SK-N-SH (cell line): ENCODE data around the gene CHST1. TPM values are rescaled to one million over a fixed set of nuclear protein-coding genes. Genes with fewer than 3 reads are reported as not detected.

Experiments used
- CTCF ChIA-PET: fragments of 300-600, 350-600 bp; formaldehyde crosslinking; extraction: SDS; loops from one replicate; lab custom pipeline; 2021; lab: Yijun Ruan, JAX
- POLR2A ChIA-PET: fragments of 350-600 bp; sonication (Branson Sonifier 250); formaldehyde crosslinking; extraction: SDS; loops from one replicate; lab custom pipeline; 2020; ENCODE audit warnings: antibody characterized with exemption, inconsistent platforms; lab: Yijun Ruan, JAX
- DNase-seq: peaks from one replicate; pipeline ENCODE4 v3.0.0; 2012
- H2AFZ ChIP-seq: fragments of 200-600 bp; sonication (generic); 2 replicates; pipeline ENCODE4 v1.8.1; 2016; ENCODE audit warnings: antibody characterized with exemption, mild to moderate bottlenecking, low read depth
- H3F3A ChIP-seq: fragments of 200-600 bp; sonication (generic); replicated peaks from 2 replicates; pipeline ENCODE3; 2016; ENCODE audit warnings: antibody characterized with exemption, mild to moderate bottlenecking; ENCODE audit not compliant: insufficient read depth
- H3K27ac ChIP-seq, 2 experiments: fragments of 200-500 bp in 1 of 2; fragments of 200-600 bp in 1 of 2; sonication (Bioruptor generic) in 1 of 2; sonication (generic), shearing (Covaris generic) in 1 of 2; 2 replicates each; pipeline versions ENCODE4 v1.5.1 to v1.6.1; 2014 to 2016; ENCODE audit warnings: low read depth in 2 of 2, inconsistent platforms in 1 of 2, low read length in 1 of 2, mild to moderate bottlenecking in 1 of 2, mixed read lengths in 1 of 2
- H3K27me3 ChIP-seq: fragments of 200-600 bp; sonication (generic), shearing (Covaris generic); 2 replicates; pipeline ENCODE4 v1.6.1; 2016; ENCODE audit warnings: mixed run types; ENCODE audit not compliant: insufficient read depth
- H3K36me3 ChIP-seq, 2 experiments: fragments of 200-500 bp in 1 of 2; fragments of 200-600 bp in 1 of 2; sonication (Bioruptor generic) in 1 of 2; sonication (generic) in 1 of 2; replicated peaks in 1 of 2; 2 replicates each; pipeline versions ENCODE3 to v1.5.1; 2014 to 2016; ENCODE audit warnings: low read length in 1 of 2, mild to moderate bottlenecking in 1 of 2; ENCODE audit not compliant: insufficient read depth in 2 of 2, control insufficient read depth in 1 of 2
- H3K4me1 ChIP-seq, 2 experiments: fragments of 200-500 bp in 1 of 2; fragments of 200-600 bp in 1 of 2; sonication (Bioruptor generic) in 1 of 2; sonication (generic), shearing (Covaris generic) in 1 of 2; 2 replicates each; pipeline versions ENCODE4 v1.5.1 to v1.6.1; 2014 to 2016; ENCODE audit warnings: low read depth in 1 of 2, low read length in 1 of 2, mixed run types in 1 of 2; ENCODE audit not compliant: insufficient read depth in 2 of 2, control insufficient read depth in 1 of 2
- H3K4me2 ChIP-seq: fragments of 200-600 bp; sonication (generic), shearing (Covaris generic); 2 replicates; pipeline ENCODE4 v1.6.1; 2017; ENCODE audit warnings: mixed run types
- H3K4me3 ChIP-seq, 2 experiments: fragments of 200-500 bp in 1 of 2; fragments of 200-600 bp in 1 of 2; sonication (Bioruptor generic) in 1 of 2; sonication (generic), shearing (Covaris generic) in 1 of 2; 2 replicates each; pipeline versions ENCODE4 v1.5.1 to v1.8.1; 2014 to 2016; ENCODE audit warnings: low read depth in 2 of 2, inconsistent platforms in 1 of 2, low read length in 1 of 2, mild to moderate bottlenecking in 1 of 2, mixed read lengths in 1 of 2, moderate library complexity in 1 of 2
- H3K79me2 ChIP-seq: fragments of 200-600 bp; sonication (generic); 2 replicates; pipeline ENCODE4 v1.8.1; 2017; ENCODE audit warnings: mild to moderate bottlenecking; ENCODE audit not compliant: insufficient read depth
- H3K9ac ChIP-seq: fragments of 200-600 bp; sonication (generic); 2 replicates; pipeline ENCODE4 v1.6.1; 2017; ENCODE audit warnings: mixed run types
- H3K9me2 ChIP-seq: fragments of 200-600 bp; sonication (generic); 2 replicates; pipeline ENCODE4 v1.6.1; 2017; ENCODE audit warnings: mixed run types
- H3K9me3 ChIP-seq: fragments of 200-600 bp; sonication (generic); 2 replicates; pipeline ENCODE4 v1.6.1; 2017; ENCODE audit warnings: mixed run types, mild to moderate bottlenecking, moderate library complexity
- H4K20me1 ChIP-seq: fragments of 200-600 bp; sonication (generic); 2 replicates; pipeline ENCODE4 v1.6.1; 2017; ENCODE audit warnings: mild to moderate bottlenecking, mixed run types; ENCODE audit not compliant: insufficient read depth
- CHD2 ChIP-seq: fragments of 150-350 bp; IDR thresholded peaks from 2 replicates; pipeline ENCODE4 v1.6.1; 2018; ENCODE audit warnings: low read length; ENCODE audit not compliant: partially characterized antibody
- EP300 ChIP-seq, 2 experiments: IDR thresholded peaks; 2 replicates each; pipeline versions ENCODE4 v1.4.0 to v1.6.1; 2012; ENCODE audit warnings: borderline replicate concordance in 1 of 2, low read depth in 1 of 2, low read length in 1 of 2
- FOSL2 ChIP-seq: IDR thresholded peaks from 2 replicates; pipeline ENCODE4 v1.4.0; 2012; ENCODE audit warnings: low read depth, mild to moderate bottlenecking, moderate library complexity, borderline replicate concordance
- FOXJ3 ChIP-seq: sonication (generic); formaldehyde crosslinking; IDR thresholded peaks from 2 replicates; pipeline ENCODE4 v1.5.1; 2020; ENCODE audit warnings: mild to moderate bottlenecking, missing genetic modification reagents
- FOXM1 ChIP-seq: IDR thresholded peaks from 2 replicates; pipeline ENCODE4 v1.4.0; 2012; ENCODE audit warnings: low read depth, mild to moderate bottlenecking
- JUND ChIP-seq: IDR thresholded peaks from 2 replicates; pipeline ENCODE4 v1.4.0; 2012
- MEF2A ChIP-seq: IDR thresholded peaks from 2 replicates; pipeline ENCODE4 v1.4.0; 2012; ENCODE audit warnings: low read depth, borderline replicate concordance
- MXI1 ChIP-seq: IDR thresholded peaks from 2 replicates; pipeline ENCODE4 v1.6.1; 2012; ENCODE audit warnings: mild to moderate bottlenecking, low read depth, low read length, improper control_type of control experiment
- NFIC ChIP-seq: IDR thresholded peaks from 2 replicates; pipeline ENCODE4 v1.4.0; 2012; ENCODE audit warnings: borderline replicate concordance
- NRF1 ChIP-seq: IDR thresholded peaks from 2 replicates; pipeline ENCODE4 v1.6.1; 2012; ENCODE audit warnings: low read depth, mild to moderate bottlenecking, low read length
- PBX3 ChIP-seq: IDR thresholded peaks from 2 replicates; pipeline ENCODE4; 2012
- RCOR1 ChIP-seq: fragments of 150-350 bp; IDR thresholded peaks from 2 replicates; pipeline ENCODE4 v1.6.1; 2017; ENCODE audit warnings: antibody characterized with exemption, low read length
- RXRA ChIP-seq: IDR thresholded peaks from 2 replicates; pipeline ENCODE4 v1.4.0; 2012; ENCODE audit warnings: low read depth, mild to moderate bottlenecking, borderline replicate concordance
- TEAD4 ChIP-seq: IDR thresholded peaks from 2 replicates; pipeline ENCODE4 v1.4.0; 2012; ENCODE audit warnings: mild to moderate bottlenecking, borderline replicate concordance; ENCODE audit not compliant: insufficient read depth
- USF1 ChIP-seq: IDR thresholded peaks from 2 replicates; pipeline ENCODE4 v1.4.0; 2012; ENCODE audit warnings: low read depth, borderline replicate concordance
- USF2 ChIP-seq: fragments of 150-350 bp; IDR thresholded peaks from 2 replicates; pipeline ENCODE4 v1.6.1; 2017; ENCODE audit warnings: antibody characterized with exemption, low read length, low read depth, borderline replicate concordance
- YY1 ChIP-seq: IDR thresholded peaks from 2 replicates; pipeline ENCODE4 v1.4.0; 2012; ENCODE audit warnings: low read depth, mild to moderate bottlenecking
- ZBTB33 ChIP-seq: IDR thresholded peaks from 2 replicates; pipeline ENCODE4 v1.4.0; 2012; ENCODE audit warnings: low read depth, borderline replicate concordance
- WGBS: methylation state at CpG from one replicate; pipeline ENCODE4 v1.1.6; 2017; ENCODE audit warnings: low lambda C conversion rate; 5-methylcytosine and 5-hydroxymethylcytosine counted together
- polyA plus RNA-seq, 3 experiments: library from polyadenylated mRNA; depleted of rRNA; stranded (reverse); fragments of >200 nt; gene quantifications; 2 replicates each; pipeline ENCODE4 v1.2.3, GENCODE V29; 2012

Gene CHST1
- polyA plus RNA-seq, 1 of the 3 experiments (the other 2 are of a cell fraction), result 4.9 TPM

- no peak for TF ChIP-seq ZBTB33
These were observed 4.5 kb upstream of the CHST1 start (continued) for GRCh38 chr11:45669956-45670355.

- Histone ChIP-seq H3K27me3 (peaks cover 8% of the 10 kb centered on the region), H2AFZ (no peak overlapping the region), H3F3A (peaks cover 5% of the 10 kb centered on the region), H3K4me3 (no peak overlapping the region), H3K9me3 (no peaks in the 10 kb centered on the region), H3K9ac (no peak overlapping the region), H3K9me2 (no peaks in the 10 kb centered on the region), H4K20me1 (no peaks in the 10 kb centered on the region), H3K36me3 (no peaks in the 10 kb centered on the region), H3K4me2 (no peak overlapping the region), H3K79me2 (no peaks in the 10 kb centered on the region), H3K4me1 (peaks cover 6 to 11% of the 10 kb centered on the region in 2 experiments; a peak in 3 of 4 replicates), H3K27ac (no peak overlapping the region)
- no peak for DNase-seq
- ChIA-PET POLR2A (no interaction called here), CTCF (interaction anchor here (0.7 to 7.7 kb wide), 5 partner anchors 11 to 298 kb away, joined by 3 to 64 read pairs (median 6); no protein-coding TSS in a partner anchor)
- WGBS, result 80% methylated on average over 3 of the region's 3 CpGs
- no peak for TF ChIP-seq MXI1
- no peak for TF ChIP-seq CHD2
These were observed 3.7 kb upstream of the CHST1 start for GRCh38 chr11:45669146-45669545.

- Histone ChIP-seq H4K20me1 (no peaks in the 10 kb centered on the region), H3K9me3 (no peaks in the 10 kb centered on the region), H3K4me3 (no peak overlapping the region), H3F3A (peaks cover 5% of the 10 kb centered on the region), H2AFZ (no peak overlapping the region), H3K4me2 (no peak overlapping the region), H3K27me3 (peaks cover 8% of the 10 kb centered on the region), H3K36me3 (no peaks in the 10 kb centered on the region), H3K9me2 (no peaks in the 10 kb centered on the region), H3K9ac (no peak overlapping the region), H3K79me2 (no peaks in the 10 kb centered on the region), H3K27ac (no peak overlapping the region), H3K4me1 (peaks cover 16 to 17% of the 10 kb centered on the region in 2 experiments; a peak in 3 of 4 replicates)
- ChIA-PET POLR2A (no interaction called here), CTCF (interaction anchor here (0.9 to 7.7 kb wide), 5 partner anchors 10 to 297 kb away, joined by 3 to 64 read pairs (median 9); no protein-coding TSS in a partner anchor)
- no peak for DNase-seq
- 74% methylated on average over 5 of the region's 5 CpGs for WGBS
- TF ChIP-seq USF1 (no peak), YY1 (no peak), ZBTB33 (no peak), RXRA (no peak), JUND (no peak), USF2 (no peak), PBX3 (no peak), EP300 (IDR thresholded peaks at IDR 0.05; ENCODE audit: borderline replicate concordance in 1 of 2, low read depth in 1 of 2, low read length in 1 of 2) (no peak), FOXJ3 (no peak), RCOR1 (no peak), FOXM1 (no peak), FOSL2 (no peak), NRF1 (no peak), CHD2 (no peak), MEF2A (no peak), NFIC (no peak), TEAD4 (no peak)
These were observed 2.7 kb upstream of the CHST1 start for GRCh38 chr11:45667929-45668680.
